Activated naive CD8-positive, alpha-beta T cell treated with anti-CD3 and anti-CD28 coated beads, Interleukin-2, amount 50 U/mL, for 24 hours (primary cell): ENCODE data around the gene OFD1.

Experiments
- ATAC-seq: fragments of 150-1000 bp; cut with Tn5 transposase; one replicate; pipeline ENCODE4 v1.10.0; 2021
- DNase-seq: peaks from one replicate; pipeline ENCODE4 v3.0.0; 2021
- H3K27ac Mint-ChIP-seq: one replicate; pipeline ENCODE4 v1.8.0; 2021; ENCODE audit warnings: mild to moderate bottlenecking, mixed read lengths
- H3K27me3 Mint-ChIP-seq: one replicate; pipeline ENCODE4 v1.8.0; 2021; ENCODE audit warnings: mixed read lengths
- H3K36me3 Mint-ChIP-seq: one replicate; pipeline ENCODE4 v1.8.0; 2021; ENCODE audit warnings: low read depth, mixed read lengths
- H3K4me1 Mint-ChIP-seq: one replicate; pipeline ENCODE4 v1.8.0; 2021; ENCODE audit warnings: mixed read lengths
- H3K4me3 Mint-ChIP-seq: one replicate; pipeline ENCODE4 v1.8.0; 2021; ENCODE audit warnings: mild to moderate bottlenecking, moderate library complexity, mixed read lengths
- H3K9me3 Mint-ChIP-seq: one replicate; pipeline ENCODE4 v1.8.0; 2021; ENCODE audit warnings: mixed read lengths

OFD1 gene, protein sequence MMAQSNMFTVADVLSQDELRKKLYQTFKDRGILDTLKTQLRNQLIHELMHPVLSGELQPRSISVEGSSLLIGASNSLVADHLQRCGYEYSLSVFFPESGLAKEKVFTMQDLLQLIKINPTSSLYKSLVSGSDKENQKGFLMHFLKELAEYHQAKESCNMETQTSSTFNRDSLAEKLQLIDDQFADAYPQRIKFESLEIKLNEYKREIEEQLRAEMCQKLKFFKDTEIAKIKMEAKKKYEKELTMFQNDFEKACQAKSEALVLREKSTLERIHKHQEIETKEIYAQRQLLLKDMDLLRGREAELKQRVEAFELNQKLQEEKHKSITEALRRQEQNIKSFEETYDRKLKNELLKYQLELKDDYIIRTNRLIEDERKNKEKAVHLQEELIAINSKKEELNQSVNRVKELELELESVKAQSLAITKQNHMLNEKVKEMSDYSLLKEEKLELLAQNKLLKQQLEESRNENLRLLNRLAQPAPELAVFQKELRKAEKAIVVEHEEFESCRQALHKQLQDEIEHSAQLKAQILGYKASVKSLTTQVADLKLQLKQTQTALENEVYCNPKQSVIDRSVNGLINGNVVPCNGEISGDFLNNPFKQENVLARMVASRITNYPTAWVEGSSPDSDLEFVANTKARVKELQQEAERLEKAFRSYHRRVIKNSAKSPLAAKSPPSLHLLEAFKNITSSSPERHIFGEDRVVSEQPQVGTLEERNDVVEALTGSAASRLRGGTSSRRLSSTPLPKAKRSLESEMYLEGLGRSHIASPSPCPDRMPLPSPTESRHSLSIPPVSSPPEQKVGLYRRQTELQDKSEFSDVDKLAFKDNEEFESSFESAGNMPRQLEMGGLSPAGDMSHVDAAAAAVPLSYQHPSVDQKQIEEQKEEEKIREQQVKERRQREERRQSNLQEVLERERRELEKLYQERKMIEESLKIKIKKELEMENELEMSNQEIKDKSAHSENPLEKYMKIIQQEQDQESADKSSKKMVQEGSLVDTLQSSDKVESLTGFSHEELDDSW

DNA sequence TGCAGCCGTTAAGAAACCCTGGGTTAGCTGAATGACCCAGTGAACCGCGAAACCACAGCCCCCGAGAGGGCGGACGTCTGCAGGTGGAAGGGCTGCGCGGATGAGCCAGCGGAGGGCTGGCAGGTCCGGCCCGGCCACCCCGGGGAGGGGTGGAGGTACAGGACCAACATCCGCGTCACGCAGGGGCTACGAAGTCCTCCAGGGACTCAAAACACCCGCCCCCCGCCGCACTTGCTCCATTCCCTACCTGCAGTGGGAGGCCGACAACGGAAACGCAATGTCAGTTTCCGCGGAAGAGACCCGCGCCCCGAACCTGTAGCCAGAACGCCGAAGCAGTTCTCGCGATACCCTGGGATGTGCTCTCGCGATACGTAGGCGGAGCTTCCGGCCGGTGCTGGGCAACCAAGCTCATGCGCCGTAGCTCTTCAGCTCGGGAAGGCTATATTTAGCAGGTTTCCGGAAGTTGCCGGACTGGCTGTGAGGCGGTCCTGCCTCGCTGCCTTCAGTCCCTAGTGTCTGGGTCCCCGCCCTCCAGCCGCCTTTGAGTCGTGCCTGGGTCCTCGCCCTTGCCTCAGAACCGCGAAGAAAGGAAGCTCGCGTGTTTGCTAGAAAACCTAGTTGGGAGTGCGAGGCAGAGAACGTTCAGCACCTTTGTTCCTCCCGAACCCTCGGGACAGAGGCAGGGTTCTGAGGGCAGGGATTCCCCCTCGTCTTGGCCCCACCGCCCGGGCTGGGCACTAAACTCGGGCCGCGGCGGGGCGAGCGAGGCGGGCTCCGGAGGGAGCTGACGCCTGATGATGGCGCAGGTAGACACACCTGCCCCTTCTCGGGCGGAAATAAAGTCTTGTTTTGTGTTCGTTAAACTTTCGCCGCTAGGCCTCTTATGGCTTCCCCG is at the start of gene OFD1, which contains the start of gene TRAPPC2:
OFD1 (plus strand) TSS at position 471 of the 895 bp plus-strand sequence; CDS start at position 795, 324 bp downstream.
TRAPPC2 (minus strand) TSS at position 343 of the 895 bp plus-strand sequence. CDS start 14,657 bp downstream, outside the sequence.
- Mint-ChIP-seq H3K9me3 (no peaks in the 10 kb centered on the region), H3K27me3 (no peaks in the 10 kb centered on the region), H3K36me3 (peaks cover 29% of the 10 kb centered on the region), H3K4me1 (peaks cover 51% of the 10 kb centered on the region), H3K4me3 (peak within 1 kb of the TSS; percentile 89), H3K27ac (peak within 1 kb of the TSS; percentile 94)
- ATAC-seq = peak; percentile 98
- DNase-seq = peak; percentile 84

DNA sequence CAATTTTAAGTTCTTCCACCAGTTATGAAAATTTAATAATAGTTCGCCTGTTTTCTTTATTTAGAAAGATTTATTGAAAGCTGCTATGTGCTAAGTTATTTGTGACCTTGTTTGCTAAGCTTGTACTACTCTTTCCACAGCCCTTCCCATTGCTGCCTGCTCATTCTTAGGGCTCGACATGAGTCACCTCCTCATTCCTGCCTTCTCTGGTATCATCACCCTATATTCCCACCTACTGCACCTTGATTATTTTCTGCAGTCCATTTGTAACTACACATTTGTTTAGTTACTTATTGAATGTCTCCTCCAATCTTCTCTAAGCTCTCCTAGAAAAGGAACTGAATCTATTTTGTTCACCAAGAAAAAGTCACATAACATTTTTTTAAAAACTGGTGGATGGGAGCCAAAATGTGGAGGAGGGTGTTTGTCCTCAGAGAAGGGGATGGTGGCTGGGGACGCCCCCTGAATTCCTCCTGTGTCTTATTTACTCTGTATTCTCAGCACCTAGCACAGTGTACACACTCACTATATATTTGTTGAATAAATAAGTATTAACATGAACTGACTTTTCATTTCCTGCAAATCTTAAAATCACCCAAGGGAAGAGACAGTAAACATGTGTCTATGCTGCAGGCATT is 49.3 kb upstream of the OFD1 start:
- peaks cover 7% of the 10 kb centered on the region for H3K36me3 Mint-ChIP-seq
- H3K4me3 Mint-ChIP-seq = no peak overlapping the region
- no peak for DNase-seq
- H3K4me1 Mint-ChIP-seq = peaks cover 51% of the 10 kb centered on the region
- H3K9me3 Mint-ChIP-seq = no peaks in the 10 kb centered on the region
- no peaks in the 10 kb centered on the region for H3K27me3 Mint-ChIP-seq
- peak overlapping the region; percentile 33 for H3K27ac Mint-ChIP-seq
- no peak for ATAC-seq

DNA sequence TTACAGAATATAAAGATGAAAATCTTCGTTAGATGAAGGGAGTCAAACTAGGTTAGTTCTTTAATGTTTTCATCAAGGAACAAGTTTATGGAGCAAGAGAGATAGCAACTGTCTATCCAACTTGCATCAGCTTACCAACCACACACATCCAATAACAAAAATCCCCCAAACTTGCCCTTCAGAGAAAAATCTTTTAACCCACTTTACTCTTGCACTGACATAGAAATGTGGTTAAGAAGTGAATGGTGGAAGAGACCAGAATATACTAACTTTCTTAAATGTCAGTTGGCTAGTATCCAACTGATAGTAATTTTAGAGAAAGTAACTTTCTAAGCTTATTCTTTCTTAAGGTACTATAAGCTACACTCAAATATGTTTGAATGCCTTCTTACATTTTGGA is 47.3 kb upstream of the OFD1 start:
- H3K9me3 Mint-ChIP-seq = no peaks in the 10 kb centered on the region
- ATAC-seq = peak; percentile 20
- DNase-seq = no peak
- peaks cover 14% of the 10 kb centered on the region for H3K36me3 Mint-ChIP-seq
- H3K27ac Mint-ChIP-seq = peak overlapping the region; percentile 97
- H3K4me3 Mint-ChIP-seq = peak overlapping the region; percentile 10
- H3K27me3 Mint-ChIP-seq = no peaks in the 10 kb centered on the region
- peaks cover 67% of the 10 kb centered on the region for H3K4me1 Mint-ChIP-seq

- Mint-ChIP-seq H3K36me3 (peaks cover 18% of the 10 kb centered on the region), H3K27ac (peak overlapping the region; percentile 97), H3K27me3 (no peaks in the 10 kb centered on the region), H3K4me3 (peak overlapping the region; percentile 91), H3K9me3 (no peaks in the 10 kb centered on the region), H3K4me1 (peaks cover 79% of the 10 kb centered on the region)
- DNase-seq (no peak), ATAC-seq (no peak)
Observed at GRCh38 chrX:13688384-13688957, 46.1 kb upstream of the OFD1 start.

GRCh38 chrX:13688958-13689740 is 45.4 kb upstream of the OFD1 start, which contains the start of gene RAB9A:
Gene RAB9A (plus strand): TSS chrX:13689128. CDS start chrX:13708747, 19,619 bp downstream.
- no peaks in the 10 kb centered on the region for H3K27me3 Mint-ChIP-seq
- peak within 1 kb of the TSS; percentile 91 for H3K4me3 Mint-ChIP-seq
- peak; percentile 86 for DNase-seq
- H3K36me3 Mint-ChIP-seq = peaks cover 18% of the 10 kb centered on the region
- peak within 1 kb of the TSS; percentile 97 for H3K27ac Mint-ChIP-seq
- ATAC-seq = peak; percentile 77
- peaks cover 79% of the 10 kb centered on the region for H3K4me1 Mint-ChIP-seq
- no peaks in the 10 kb centered on the region for H3K9me3 Mint-ChIP-seq

GRCh38 chrX:13689741-13690211 is 44.8 kb upstream of the OFD1 start:
- Mint-ChIP-seq H3K4me1 (peaks cover 81% of the 10 kb centered on the region), H3K27ac (peak overlapping the region; percentile 97)
- DNase-seq = no peak

DNA sequence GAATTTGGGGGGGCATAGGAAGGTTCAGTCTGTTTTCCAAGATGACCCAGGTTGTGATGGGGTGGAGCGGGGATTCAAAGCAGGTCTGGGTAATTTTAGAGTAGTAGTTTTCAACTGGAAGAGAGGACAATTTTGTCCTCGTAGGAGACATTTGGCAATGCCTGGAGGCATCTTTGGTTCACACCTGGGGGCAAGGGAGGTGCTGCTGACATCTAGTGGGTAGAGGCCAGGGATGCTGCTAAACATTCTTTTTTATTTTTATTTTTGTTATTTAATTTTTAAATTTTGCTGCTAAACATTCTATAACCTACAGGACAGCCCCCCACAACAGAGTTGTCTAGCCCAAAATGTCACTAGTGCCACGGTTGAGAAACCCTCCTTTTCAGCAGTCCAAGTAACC is 43.7 kb upstream of the OFD1 start:
- H3K36me3 Mint-ChIP-seq = peaks cover 21% of the 10 kb centered on the region
- H3K4me1 Mint-ChIP-seq = peaks cover 79% of the 10 kb centered on the region
- DNase-seq (no peak), ATAC-seq (no peak)
- H3K27me3 Mint-ChIP-seq = no peaks in the 10 kb centered on the region
- H3K4me3 Mint-ChIP-seq = peak overlapping the region; percentile 91
- H3K27ac Mint-ChIP-seq = peak overlapping the region; percentile 97
- H3K9me3 Mint-ChIP-seq = no peaks in the 10 kb centered on the region

More at GRCh38 chrX:13689741-13690211, 44.8 kb upstream of the OFD1 start:
- peak overlapping the region; percentile 91 for H3K4me3 Mint-ChIP-seq
- ATAC-seq = no peak
- no peaks in the 10 kb centered on the region for H3K27me3 Mint-ChIP-seq
- H3K36me3 Mint-ChIP-seq = peaks cover 15% of the 10 kb centered on the region
- H3K9me3 Mint-ChIP-seq = no peaks in the 10 kb centered on the region

- Mint-ChIP-seq H3K9me3 (no peaks in the 10 kb centered on the region), H3K4me1 (peaks cover 78% of the 10 kb centered on the region), H3K36me3 (peaks cover 21% of the 10 kb centered on the region), H3K27me3 (no peaks in the 10 kb centered on the region), H3K4me3 (peak overlapping the region; percentile 32), H3K27ac (peak overlapping the region; percentile 67)
- DNase-seq (no peak), ATAC-seq (no peak)
Observed at GRCh38 chrX:13691841-13692371, 42.6 kb upstream of the OFD1 start.

DNA sequence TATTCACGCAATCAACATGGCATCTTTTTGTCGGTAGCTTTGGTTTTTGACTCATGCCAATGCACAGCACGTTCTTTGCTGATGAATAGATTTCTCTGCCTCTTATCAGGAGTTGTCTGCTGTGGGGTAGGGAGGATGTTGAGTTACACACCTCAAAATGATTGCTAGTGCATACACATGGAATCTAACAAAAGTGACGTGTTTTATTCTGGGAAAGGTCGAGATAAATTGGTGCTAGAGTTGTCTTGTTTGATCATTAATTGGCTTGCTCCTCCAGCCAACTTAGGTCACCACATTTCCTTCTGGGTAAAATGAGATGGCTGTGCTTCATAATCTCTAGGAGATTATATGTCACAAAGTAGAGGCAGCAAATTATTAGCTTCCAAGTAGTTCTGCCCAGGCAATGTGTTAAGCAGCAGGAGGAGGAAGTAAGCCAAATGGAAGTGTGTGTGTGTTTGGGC is 41.7 kb upstream of the OFD1 start:
- no peak for DNase-seq
- Mint-ChIP-seq H3K9me3 (no peaks in the 10 kb centered on the region), H3K4me1 (peaks cover 78% of the 10 kb centered on the region), H3K27me3 (no peaks in the 10 kb centered on the region), H3K36me3 (peaks cover 25% of the 10 kb centered on the region), H3K4me3 (peak overlapping the region; percentile 32), H3K27ac (peak overlapping the region; percentile 73)
- ATAC-seq = no peak

DNA sequence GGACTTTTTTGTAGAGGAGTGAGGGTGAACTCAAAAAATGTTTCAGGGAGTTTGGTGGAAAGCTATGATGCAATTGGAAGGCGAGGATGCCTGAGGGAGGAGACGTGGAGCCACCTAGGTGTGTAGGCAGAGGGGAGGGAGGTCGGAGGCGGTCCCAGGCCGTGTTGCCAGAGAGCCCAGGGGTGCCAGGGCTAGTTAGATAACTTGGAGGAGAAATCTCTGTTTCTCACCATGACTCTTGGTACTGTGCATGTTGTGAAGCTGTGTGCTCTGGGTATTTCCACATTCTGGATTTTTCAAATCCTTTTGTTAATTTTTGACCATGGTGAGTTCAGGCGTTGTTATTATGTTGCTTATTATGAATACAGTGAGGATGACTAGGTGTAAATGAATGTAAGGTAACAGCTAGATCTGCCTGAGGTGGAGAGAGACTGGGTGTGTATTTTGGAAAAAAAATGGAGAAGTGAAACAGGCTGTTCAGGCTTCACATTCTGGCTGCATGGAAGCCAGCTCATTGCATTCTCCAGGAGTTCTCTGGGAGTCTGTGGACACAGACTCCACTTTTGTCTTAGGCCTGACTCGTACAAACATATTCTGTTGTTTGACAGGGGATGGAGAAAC is 41.1 kb upstream of the OFD1 start:
- Mint-ChIP-seq H3K27ac (peak overlapping the region; percentile 73), H3K9me3 (no peaks in the 10 kb centered on the region), H3K27me3 (no peaks in the 10 kb centered on the region), H3K4me1 (peaks cover 72% of the 10 kb centered on the region), H3K4me3 (peak overlapping the region; percentile 32), H3K36me3 (peaks cover 25% of the 10 kb centered on the region)
- no peak for ATAC-seq
- no peak for DNase-seq

DNA sequence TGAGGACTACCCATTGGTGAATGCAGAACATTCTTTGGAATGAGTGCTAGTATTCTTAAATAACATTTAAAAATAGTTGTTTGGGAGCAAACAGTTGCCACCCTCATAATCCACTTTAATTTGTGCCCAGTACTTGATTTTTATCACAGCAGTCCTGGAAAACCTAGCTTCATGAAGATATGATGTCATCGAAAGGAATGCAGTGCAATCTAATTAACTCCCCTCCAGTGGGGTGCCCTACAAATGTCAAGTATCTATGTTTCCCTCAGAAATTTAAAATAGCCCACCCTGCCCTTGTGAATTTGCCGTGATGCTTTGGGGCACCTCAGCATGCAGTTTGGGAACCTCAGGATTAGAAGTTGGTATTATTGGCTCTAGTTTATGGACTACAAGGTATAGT is 40.2 kb upstream of the OFD1 start:
- DNase-seq (no peak), ATAC-seq (no peak)
- no peak overlapping the region for H3K27ac Mint-ChIP-seq
- H3K4me1 Mint-ChIP-seq = peaks cover 76% of the 10 kb centered on the region
- no peak overlapping the region for H3K4me3 Mint-ChIP-seq
- no peaks in the 10 kb centered on the region for H3K27me3 Mint-ChIP-seq
- no peaks in the 10 kb centered on the region for H3K9me3 Mint-ChIP-seq
- H3K36me3 Mint-ChIP-seq = peaks cover 30% of the 10 kb centered on the region

- Mint-ChIP-seq H3K9me3 (no peaks in the 10 kb centered on the region), H3K36me3 (peaks cover 26% of the 10 kb centered on the region), H3K27ac (peak overlapping the region; percentile 12), H3K27me3 (no peaks in the 10 kb centered on the region), H3K4me3 (no peak overlapping the region), H3K4me1 (peaks cover 79% of the 10 kb centered on the region)
- DNase-seq (no peak), ATAC-seq (no peak)
Observed at GRCh38 chrX:13694983-13695382, 39.6 kb upstream of the OFD1 start.
